Endothelial cell of umbilical vein (primary cell): ENCODE measurements around the gene CCNDBP1. TPM values are rescaled to one million over a fixed set of nuclear protein-coding genes. Genes with fewer than 3 reads are reported as not detected.

Source experiments
- BruUV-seq: library from RNA; stranded (reverse); fragments of 400-500 nt; replicated peaks from 2 replicates; lab custom pipeline; 2021; lab: Mats Ljungman, UMichigan
- CTCF ChIA-PET: fragments of 300-600, 350-600 bp; sonication (Branson Sonifier 250); formaldehyde crosslinking; loops from one replicate; lab custom pipeline; 2021; ENCODE audit warnings: antibody characterized with exemption, inconsistent platforms; lab: Charles Lee
- POLR2A ChIA-PET: fragments of 300-600, 350-600 bp; sonication (Branson Sonifier 250); formaldehyde crosslinking; loops from one replicate; lab custom pipeline; 2021; ENCODE audit warnings: antibody characterized with exemption, inconsistent platforms; lab: Charles Lee
- DNase-seq: peaks from one replicate; pipeline ENCODE4 v3.0.0-alpha.2; 2011; ENCODE audit warnings: low read depth, low spot score
- FAIRE-seq: peaks from 2 replicates; lab custom pipeline; 2011; peaks lifted over from hg19 to GRCh38; lab: Jason Lieb, UNC
- H2AFZ ChIP-seq: 2 replicates; pipeline ENCODE4 v1.6.0; 2012; ENCODE audit warnings: low read depth, low read length, control low read depth, inconsistent platforms
- H3K27ac ChIP-seq: 2 replicates; pipeline ENCODE4 v1.5.1; 2011; ENCODE audit warnings: low read depth, mild to moderate bottlenecking, control low read depth, low read length, moderate library complexity; ENCODE audit not compliant: insufficient read depth
- H3K27me3 ChIP-seq, 2 experiments: 2 replicates each; pipeline versions ENCODE4 v1.6.0 to v1.6.1; 2011; ENCODE audit warnings: low read length in 2 of 2, mixed read lengths in 1 of 2; ENCODE audit not compliant: control insufficient read depth in 2 of 2, insufficient read depth in 2 of 2
- H3K36me3 ChIP-seq, 2 experiments: 2 replicates in 1 of 2; 3 replicates in 1 of 2; pipeline ENCODE4 v1.5.1; 2011; ENCODE audit warnings: low read length in 2 of 2, mild to moderate bottlenecking in 1 of 2, moderate library complexity in 1 of 2; ENCODE audit not compliant: control insufficient read depth in 2 of 2, insufficient read depth in 2 of 2; ENCODE audit errors: extremely low read depth in 1 of 2
- H3K4me1 ChIP-seq: 3 replicates; pipeline ENCODE4 v1.5.1; 2011; ENCODE audit warnings: mild to moderate bottlenecking, low read length; ENCODE audit not compliant: control insufficient read depth, insufficient read depth; ENCODE audit errors: extremely low read depth
- H3K4me2 ChIP-seq: 2 replicates; pipeline ENCODE4 v1.6.1; 2011; ENCODE audit warnings: low read length, control low read depth, mixed read lengths; ENCODE audit not compliant: insufficient read depth
- H3K4me3 ChIP-seq, 3 experiments: fragments of 200-600 bp in 1 of 3; sonication (generic), shearing (Covaris generic) in 1 of 3; replicated peaks in 1 of 3; 2 replicates each; pipeline ENCODE4 v1.5.1; 2011 to 2016; ENCODE audit warnings: control low read depth in 3 of 3, low read length in 3 of 3, mild to moderate bottlenecking in 2 of 3, inconsistent platforms in 1 of 3, low read depth in 1 of 3, moderate library complexity in 1 of 3; ENCODE audit not compliant: insufficient read depth in 1 of 3
- H3K79me2 ChIP-seq: 2 replicates; pipeline ENCODE4 v1.6.0; 2012; ENCODE audit warnings: low read length, inconsistent platforms; ENCODE audit not compliant: control insufficient read depth, insufficient read depth
- H3K9ac ChIP-seq: replicated peaks from 2 replicates; pipeline ENCODE3; 2011; ENCODE audit warnings: low read length, control low read depth; ENCODE audit not compliant: insufficient read depth; ENCODE audit errors: extremely low read depth
- H3K9me1 ChIP-seq: replicated peaks from 3 replicates; pipeline ENCODE4 v1.6.0; 2011; ENCODE audit warnings: mild to moderate bottlenecking, low read length; ENCODE audit not compliant: control insufficient read depth, insufficient read depth; ENCODE audit errors: extremely low read depth
- H3K9me3 ChIP-seq: replicated peaks from 2 replicates; pipeline ENCODE4 v1.5.1; 2012; ENCODE audit warnings: low read length, inconsistent platforms; ENCODE audit not compliant: control insufficient read depth, insufficient read depth
- H4K20me1 ChIP-seq: replicated peaks from 2 replicates; pipeline ENCODE3; 2011; ENCODE audit warnings: mild to moderate bottlenecking, low read length; ENCODE audit not compliant: control insufficient read depth, insufficient read depth; ENCODE audit errors: extremely low read depth
- FOS ChIP-seq: IDR thresholded peaks from 2 replicates; pipeline ENCODE4 v1.6.1; 2011; ENCODE audit warnings: mild to moderate bottlenecking, low read length, moderate library complexity, borderline replicate concordance; ENCODE audit not compliant: insufficient read depth
- JUN ChIP-seq: IDR thresholded peaks from 2 replicates; pipeline ENCODE4 v1.6.1; 2011; ENCODE audit warnings: borderline replicate concordance, low read depth; ENCODE audit not compliant: insufficient read length, insufficient read depth
- MYC ChIP-seq: IDR thresholded peaks from one replicate; pipeline ENCODE4 v1.6.1; 2011; ENCODE audit warnings: mild to moderate bottlenecking, low read depth, low read length
- POLR2AphosphoS5 ChIP-seq: IDR thresholded peaks from 2 replicates; pipeline ENCODE4 v1.6.1; 2012; ENCODE audit warnings: low read depth, mild to moderate bottlenecking, control low read depth, low read length, moderate library complexity; ENCODE audit not compliant: insufficient read depth
- dilution Hi-C: fragments of 300-500 bp; cut with MboI; formaldehyde crosslinking; loops from one replicate; pipeline ENCODE4 v1.15.0; 2019; ENCODE audit warnings: low sequenced_read_pairs; ENCODE audit not compliant: extremely low pct_ligation_motif_present
- intact Hi-C: fragments of 100-400 bp; cut with micrococcal nuclease; formaldehyde crosslinking; loops from one replicate; pipeline ENCODE4 v1.10.0; 2022
- polyA plus RNA-seq, 4 experiments: library from polyadenylated mRNA; depleted of rRNA in 3 of 4; stranded (reverse) in 3 of 4; unstranded in 1 of 4; fragments of >200 nt; gene quantifications; 2 replicates each; pipeline versions ENCODE4 v1.2.1 to v1.2.3, GENCODE V29; 2011 to 2012; ENCODE audit warnings: missing spikeins in 1 of 4
- total RNA-seq: library from RNA; stranded (reverse); gene quantifications from 2 replicates; pipeline ENCODE4 v1.2.3, GENCODE V29; 2021
- TF ChIP-seq, protein P1 (sequence below): IDR thresholded peaks from 2 replicates; pipeline ENCODE4 v1.6.1; 2011; ENCODE audit not compliant: insufficient read depth, insufficient read length

The CCNDBP1 gene
- total and polyA plus RNA-seq, 2 donors (not counting 3 experiments of a cell fraction or from before 2014, with no cell fraction given), result 39.9 to 54.9 TPM

DNA sequence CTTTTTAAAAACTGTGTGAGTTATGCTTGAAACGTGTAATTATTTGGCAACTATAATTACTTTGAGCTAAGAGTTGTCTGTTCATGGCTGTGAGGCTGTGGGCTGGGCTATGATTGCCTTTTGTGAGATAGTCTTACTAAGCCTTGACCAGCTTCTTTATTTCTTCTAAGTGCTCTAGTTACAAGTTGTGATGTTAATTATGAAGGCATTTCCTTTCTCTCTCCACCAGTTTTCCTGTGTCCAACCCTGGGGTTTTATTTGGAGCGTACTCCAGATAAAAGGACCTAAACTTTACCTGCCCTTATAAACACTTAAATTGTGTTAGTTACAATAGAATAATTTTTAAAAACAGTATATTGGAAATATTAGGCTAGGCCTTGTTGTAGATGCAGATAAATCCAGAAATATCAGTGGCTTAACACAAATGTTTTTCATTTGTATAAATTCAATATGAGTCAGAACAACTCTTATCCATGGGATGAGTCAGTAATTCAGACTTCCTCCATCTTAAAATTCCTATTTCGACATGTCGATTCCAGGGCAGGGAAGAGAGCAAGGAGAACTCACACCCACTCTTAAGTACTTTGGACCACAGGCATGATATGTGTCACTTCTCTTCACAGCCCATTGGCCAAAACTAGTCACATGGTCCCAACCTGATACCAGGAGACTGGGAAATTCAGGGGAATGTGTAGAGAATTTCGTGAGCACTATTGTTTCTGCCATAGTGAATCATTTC is 34.8 kb upstream of the CCNDBP1 start:
- H3K27ac ChIP-seq, result peak overlapping the region; percentile 79
- dilution Hi-C loops, result no loop called here
- H3K4me3 ChIP-seq, result no peak overlapping the region
- H3K9me1 ChIP-seq, result no peaks in the 10 kb centered on the region
- peak; percentile 59 for FAIRE-seq
- peak; percentile 78 for DNase-seq
- peaks cover 10% of the 10 kb centered on the region for H3K4me1 ChIP-seq
- H3K79me2 ChIP-seq, result no peaks in the 10 kb centered on the region
- H3K9ac ChIP-seq, result peak overlapping the region; percentile 35
- peak overlapping the region; percentile 33 for H2AFZ ChIP-seq
- no peaks in the 10 kb centered on the region for H3K9me3 ChIP-seq
- H3K4me2 ChIP-seq, result peak overlapping the region; percentile 72
- H3K27me3 ChIP-seq, result no peaks in the 10 kb centered on the region
- TSS peak; percentile 84 for BruUV-seq
- TF ChIP-seq, protein P1, sequence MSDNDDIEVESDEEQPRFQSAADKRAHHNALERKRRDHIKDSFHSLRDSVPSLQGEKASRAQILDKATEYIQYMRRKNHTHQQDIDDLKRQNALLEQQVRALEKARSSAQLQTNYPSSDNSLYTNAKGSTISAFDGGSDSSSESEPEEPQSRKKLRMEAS, result no peak
- TF ChIP-seq POLR2AphosphoS5 (peak; percentile 45), JUN (peak; percentile 73), FOS (peak; percentile 89), MYC (no peak)
- ChIA-PET POLR2A (interaction anchor here (0.7 kb wide), 1 partner anchor 25 kb away, joined by 3 read pairs; no protein-coding TSS in a partner anchor), CTCF (interaction anchor here (0.6 to 1.4 kb wide), 3 partner anchors 21 to 54 kb away, joined by 3 to 4 read pairs (median 3); no protein-coding TSS in a partner anchor)
- peaks cover 0 to 4% of the 10 kb centered on the region in 2 experiments for H3K36me3 ChIP-seq
- no peaks in the 10 kb centered on the region for H4K20me1 ChIP-seq
- intact Hi-C loops, result loop anchor here (1.0 to 5.0 kb wide), 2 partner anchors 17 to 43 kb away; partner anchors contain the start of genes TMEM62 and UBR1

DNA sequence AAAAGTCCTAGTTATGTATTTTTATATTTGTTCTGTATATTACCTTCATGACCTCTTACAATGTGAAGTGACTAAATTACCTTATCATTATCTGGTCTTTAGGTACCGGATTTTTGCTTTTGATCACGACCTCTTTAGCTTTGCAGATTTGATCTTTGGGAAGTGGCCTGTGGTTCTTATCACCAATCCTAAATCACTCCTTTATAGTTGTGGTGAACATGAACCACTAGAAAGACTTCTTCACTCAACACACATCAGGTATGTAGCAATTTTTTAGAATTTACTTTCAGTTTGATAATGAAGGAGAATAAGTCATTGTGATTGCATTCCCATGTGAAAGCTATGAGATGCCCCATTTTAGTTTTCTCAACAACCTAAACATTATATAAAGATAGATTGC is 33.5 kb upstream of the CCNDBP1 start:
- peaks cover 10% of the 10 kb centered on the region for H3K4me1 ChIP-seq
- intact Hi-C loops (loop anchor here (5.0 kb wide), 1 partner anchor 44 kb away; the partner anchor contains the start of gene UBR1), dilution Hi-C loops (no loop called here)
- H3K9ac ChIP-seq, result no peak overlapping the region
- FAIRE-seq, result no peak
- no peak overlapping the region for H3K4me2 ChIP-seq
- CTCF ChIA-PET, result interaction anchor here (1.2 to 1.6 kb wide), 2 partner anchors 8 to 53 kb away, joined by 3 to 5 read pairs; no protein-coding TSS in a partner anchor
- BruUV-seq, result no TSS peak
- no peaks in the 10 kb centered on the region for H3K9me1 ChIP-seq
- H2AFZ ChIP-seq, result no peak overlapping the region
- DNase-seq, result no peak
- H3K27me3 ChIP-seq, result no peaks in the 10 kb centered on the region
- no peak for TF ChIP-seq POLR2AphosphoS5
- no peaks in the 10 kb centered on the region for H4K20me1 ChIP-seq
- H3K9me3 ChIP-seq, result no peaks in the 10 kb centered on the region
- POLR2A ChIA-PET, result no interaction called here
- H3K79me2 ChIP-seq, result no peaks in the 10 kb centered on the region
- no peak overlapping the region for H3K4me3 ChIP-seq
- H3K27ac ChIP-seq, result no peak overlapping the region
- peaks cover 0 to 4% of the 10 kb centered on the region in 2 experiments for H3K36me3 ChIP-seq
